Effector memory CD8-positive, alpha-beta T cell (primary cell): ENCODE data around the gene KLHL13.
"Not testable (repeated sequence)": the region's sequence is repeated elsewhere in the genome, so short reads cannot be mapped to it uniquely, and the experiment has no call there.

Experiments
- ATAC-seq: fragments of 150-1000 bp; cut with Tn5 transposase; replicated peaks from 2 replicates; pipeline ENCODE4 v1.10.0; 2021; ENCODE audit warnings: mild to moderate bottlenecking, moderate library complexity
- DNase-seq, 3 experiments: peaks; one replicate each; pipeline ENCODE4 v3.0.0; 2021
- H3K27ac Mint-ChIP-seq, 2 donors: one replicate each; pipeline ENCODE4 v1.8.0; 2022; ENCODE audit warnings: mild to moderate bottlenecking in 2 of 2, mixed read lengths in 2 of 2, moderate library complexity in 2 of 2
- H3K27me3 Mint-ChIP-seq, 2 donors: one replicate each; pipeline ENCODE4 v1.8.0; 2022; ENCODE audit warnings: mixed read lengths in 2 of 2
- H3K36me3 Mint-ChIP-seq: one replicate; pipeline ENCODE4 v1.8.0; 2022; ENCODE audit warnings: mild to moderate bottlenecking, moderate library complexity, mixed read lengths; ENCODE audit not compliant: insufficient read depth
- H3K4me1 Mint-ChIP-seq, 2 donors: one replicate each; pipeline ENCODE4 v1.8.0; 2022; ENCODE audit warnings: low read depth in 2 of 2, mixed read lengths in 2 of 2
- H3K4me3 Mint-ChIP-seq, 2 donors: one replicate each; pipeline ENCODE4 v1.8.0; 2022; ENCODE audit warnings: mild to moderate bottlenecking in 2 of 2, mixed read lengths in 2 of 2, moderate library complexity in 2 of 2
- H3K9me3 Mint-ChIP-seq, 2 donors: one replicate each; pipeline ENCODE4 v1.8.0; 2022; ENCODE audit warnings: mixed read lengths in 2 of 2
- total RNA-seq, 9 experiments: gene quantifications; one replicate each; lab custom pipeline; 2026; lab: John Stamatoyannopoulos, UW

KLHL13 gene
- 0 to 1.5 (median 0.39) reads per million in 9 experiments for total RNA-seq

GRCh38 chrX:118116713-118117550 is at the start of gene KLHL13:
KLHL13 (minus strand) TSS chrX:118116810; CDS start chrX:118028473, 88,337 bp downstream.
- H3K27ac Mint-ChIP-seq = no peak within 1 kb of the TSS

GRCh38 chrX:118164138-118164537 is 47.5 kb upstream of the KLHL13 start:
- Mint-ChIP-seq H3K4me3 (no peak overlapping the region), H3K27me3 (peaks cover 0 to 6% of the 10 kb centered on the region in 2 donors), H3K9me3 (no peaks in the 10 kb centered on the region), H3K36me3 (no peaks in the 10 kb centered on the region), H3K4me1 (no peaks in the 10 kb centered on the region), H3K27ac (no peak overlapping the region)
- ATAC-seq (no peak), DNase-seq (no peak)

More at GRCh38 chrX:118116713-118117550, at the start of gene KLHL13:
- Mint-ChIP-seq H3K27me3 (peaks cover 20 to 32% of the 10 kb centered on the region in 2 donors), H3K9me3 (peaks cover 0 to 2% of the 10 kb centered on the region in 2 donors), H3K4me3 (peak within 1 kb of the TSS; percentile 57 to 60), H3K36me3 (no peaks in the 10 kb centered on the region), H3K4me1 (no peaks in the 10 kb centered on the region)
- no peak for DNase-seq
- no peak for ATAC-seq

- no peak for DNase-seq
- H3K9me3 Mint-ChIP-seq = no peaks in the 10 kb centered on the region
- H3K27ac Mint-ChIP-seq = no peak overlapping the region
- no peaks in the 10 kb centered on the region for H3K4me1 Mint-ChIP-seq
- H3K27me3 Mint-ChIP-seq = no peaks in the 10 kb centered on the region
- ATAC-seq = no peak
- H3K36me3 Mint-ChIP-seq = no peaks in the 10 kb centered on the region
- no peak overlapping the region for H3K4me3 Mint-ChIP-seq
These were observed 40.5 kb upstream of the KLHL13 start for GRCh38 chrX:118156953-118157608.

DNA sequence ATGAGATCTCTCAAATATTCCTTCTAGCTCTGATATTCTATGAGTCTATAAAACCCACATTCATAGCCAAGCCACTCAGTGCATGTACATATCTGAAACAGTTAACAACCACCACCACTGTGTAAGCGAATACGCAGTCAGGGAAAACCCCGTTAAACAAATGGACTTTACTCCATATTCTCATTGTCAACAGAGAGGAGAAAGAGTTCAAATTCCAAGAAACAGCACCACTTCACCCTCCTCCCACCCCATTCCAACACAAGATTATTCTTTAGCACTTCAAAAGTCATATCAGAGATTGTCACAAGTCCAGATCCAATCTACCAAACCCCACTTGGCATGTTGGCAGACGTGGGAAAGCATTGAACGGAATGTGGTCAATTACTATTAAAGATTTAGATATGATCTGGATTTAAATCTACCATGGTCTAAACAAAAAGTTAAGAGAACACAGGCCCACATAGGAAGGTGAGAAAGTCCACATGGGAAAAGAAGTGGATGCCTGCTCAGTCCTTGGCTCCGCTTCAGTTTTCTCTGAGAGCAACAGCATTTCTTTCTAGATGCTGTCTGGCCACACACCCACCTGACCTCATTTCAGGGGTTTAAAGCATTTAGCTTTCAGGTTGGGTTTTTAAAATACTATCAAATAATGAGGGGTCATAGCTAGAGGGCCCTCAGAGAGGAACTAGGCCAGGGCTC is 39.8 kb upstream of the KLHL13 start:
- ATAC-seq (no peak), DNase-seq (no peak)
- Mint-ChIP-seq H3K36me3 (no peaks in the 10 kb centered on the region), H3K4me3 (no peak overlapping the region), H3K27me3 (no peaks in the 10 kb centered on the region), H3K9me3 (no peaks in the 10 kb centered on the region), H3K27ac (no peak overlapping the region), H3K4me1 (no peaks in the 10 kb centered on the region)

DNA sequence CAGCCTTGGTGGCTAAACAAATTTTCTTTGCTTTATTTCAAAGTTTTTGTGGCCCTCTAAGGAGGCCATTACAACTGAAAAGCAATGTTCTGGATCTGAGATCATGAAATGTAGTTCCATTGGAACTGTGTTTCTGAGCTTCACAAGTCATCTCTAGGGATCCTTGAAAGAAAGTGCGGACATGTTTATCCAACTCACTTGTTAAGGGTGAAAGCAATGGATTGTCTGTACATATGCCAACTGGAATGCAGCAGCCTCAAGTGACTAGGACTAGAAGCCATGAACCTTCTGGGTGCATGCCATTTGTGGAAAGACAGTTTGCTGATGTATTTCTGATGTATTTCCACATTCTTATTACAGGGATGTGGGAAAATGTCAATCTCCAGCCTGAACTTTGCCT is 36.7 kb upstream of the KLHL13 start:
- DNase-seq (no peak), ATAC-seq (no peak)
- Mint-ChIP-seq H3K27me3 (no peaks in the 10 kb centered on the region), H3K4me1 (no peaks in the 10 kb centered on the region), H3K9me3 (no peaks in the 10 kb centered on the region), H3K27ac (no peak overlapping the region), H3K36me3 (no peaks in the 10 kb centered on the region), H3K4me3 (no peak overlapping the region)

DNA sequence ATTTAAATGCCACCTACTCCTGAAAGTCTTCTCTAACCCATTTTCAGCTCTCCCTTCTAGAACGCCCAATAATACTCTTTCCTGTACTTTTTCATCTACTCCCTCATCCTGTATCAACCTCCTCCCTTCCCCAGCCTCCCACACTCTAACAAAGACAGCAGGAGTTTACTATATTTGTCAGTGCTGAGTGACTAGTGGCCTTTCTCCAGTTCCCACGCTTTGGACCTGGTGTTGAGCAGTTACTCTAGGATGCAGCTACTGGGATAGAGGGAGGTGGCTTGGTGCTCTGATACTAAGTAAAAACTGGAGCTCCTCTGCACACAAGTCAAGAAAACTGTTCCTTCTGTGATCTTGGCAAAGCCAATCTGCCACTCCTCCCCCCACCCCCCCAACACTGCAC is 36.1 kb upstream of the KLHL13 start:
- Mint-ChIP-seq H3K36me3 (no peaks in the 10 kb centered on the region), H3K4me1 (no peaks in the 10 kb centered on the region), H3K27ac (no peak overlapping the region), H3K9me3 (no peaks in the 10 kb centered on the region), H3K4me3 (no peak overlapping the region), H3K27me3 (no peaks in the 10 kb centered on the region)
- no peak for ATAC-seq
- DNase-seq = no peak

- Mint-ChIP-seq H3K9me3 (no peaks in the 10 kb centered on the region), H3K4me3 (no peak overlapping the region), H3K36me3 (no peaks in the 10 kb centered on the region), H3K27me3 (no peaks in the 10 kb centered on the region), H3K4me1 (no peaks in the 10 kb centered on the region), H3K27ac (no peak overlapping the region)
- ATAC-seq (no peak), DNase-seq (no peak)
These were observed 32.1 kb upstream of the KLHL13 start for GRCh38 chrX:118148737-118149136.

DNA sequence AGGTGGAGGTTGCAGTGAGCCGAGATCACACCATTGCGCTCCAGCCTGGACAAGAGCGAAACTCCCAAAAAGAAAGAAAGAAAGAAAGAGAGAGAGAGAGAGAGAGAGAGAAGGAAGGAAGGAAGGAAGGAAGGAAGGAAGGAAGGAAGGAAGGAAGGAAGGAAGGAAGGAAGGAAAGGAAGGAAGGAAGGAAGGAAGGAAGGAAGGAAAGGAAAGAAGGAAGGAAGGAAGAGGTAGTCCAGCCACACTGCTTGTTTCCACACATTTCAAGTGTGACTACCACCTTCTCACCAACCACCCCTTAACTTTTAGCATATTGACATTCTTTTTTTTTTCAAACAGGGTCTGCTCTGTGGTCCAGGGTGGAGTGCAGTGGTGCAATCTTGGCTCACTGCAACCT is 31.2 kb upstream of the KLHL13 start:
- H3K9me3 Mint-ChIP-seq, DNase-seq, ATAC-seq, H3K27me3 Mint-ChIP-seq, H3K36me3 Mint-ChIP-seq, H3K27ac Mint-ChIP-seq, H3K4me3 Mint-ChIP-seq, H3K4me1 Mint-ChIP-seq: not testable (repeated sequence)

DNA sequence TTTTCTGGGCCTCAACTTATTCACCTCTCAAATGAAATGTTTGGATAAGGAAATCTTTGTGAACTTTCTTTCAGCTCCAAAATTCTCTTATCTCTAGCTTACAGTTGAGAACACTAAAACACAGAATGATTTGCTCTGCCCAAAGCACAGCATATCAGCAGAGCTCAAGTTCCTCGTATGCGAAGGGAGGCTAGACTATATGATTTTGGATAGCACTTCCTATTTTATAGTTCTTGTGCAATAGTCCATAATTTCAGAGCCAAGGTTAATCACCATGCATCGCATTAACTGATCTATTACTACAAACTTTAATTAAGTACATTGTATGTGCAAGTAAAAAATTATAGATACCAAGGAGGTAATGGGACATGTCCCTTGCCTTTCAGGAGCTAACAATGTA is 27.0 kb upstream of the KLHL13 start:
- Mint-ChIP-seq H3K4me3 (no peak overlapping the region), H3K36me3 (no peaks in the 10 kb centered on the region), H3K9me3 (no peaks in the 10 kb centered on the region), H3K27ac (no peak overlapping the region), H3K4me1 (no peaks in the 10 kb centered on the region), H3K27me3 (no peaks in the 10 kb centered on the region)
- ATAC-seq = no peak
- DNase-seq = no peak

- H3K9me3 Mint-ChIP-seq = peaks cover 0 to 1% of the 10 kb centered on the region in 2 donors
- DNase-seq = no peak
- H3K36me3 Mint-ChIP-seq = no peaks in the 10 kb centered on the region
- no peaks in the 10 kb centered on the region for H3K27me3 Mint-ChIP-seq
- ATAC-seq = no peak
- no peak overlapping the region for H3K4me3 Mint-ChIP-seq
- no peak overlapping the region for H3K27ac Mint-ChIP-seq
- peaks cover 0 to 1% of the 10 kb centered on the region in 2 donors for H3K4me1 Mint-ChIP-seq
These were observed 14.7 kb upstream of the KLHL13 start for GRCh38 chrX:118131336-118131735.

DNA sequence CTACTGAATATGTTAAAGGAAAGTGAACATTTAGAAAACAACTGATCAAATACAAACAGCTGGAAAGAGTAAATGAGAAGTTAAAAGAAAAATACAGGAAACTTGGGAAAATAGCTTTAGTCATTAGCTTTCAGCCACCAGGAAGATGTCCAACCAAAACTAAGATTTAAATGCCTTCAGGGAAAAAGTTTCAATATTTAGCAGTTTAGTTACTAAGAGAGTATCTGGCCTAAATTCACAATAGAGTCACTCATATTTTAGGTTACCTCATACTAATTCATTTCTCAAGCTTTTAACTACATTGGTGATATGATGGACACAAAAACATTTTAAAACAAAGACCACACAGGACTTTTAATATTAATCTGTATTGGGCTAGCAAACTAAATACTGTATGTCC is 13.1 kb upstream of the KLHL13 start:
- Mint-ChIP-seq H3K27ac (no peak overlapping the region), H3K27me3 (no peaks in the 10 kb centered on the region), H3K9me3 (peaks cover 0 to 1% of the 10 kb centered on the region in 2 donors), H3K4me1 (peaks cover 0 to 1% of the 10 kb centered on the region in 2 donors), H3K36me3 (no peaks in the 10 kb centered on the region), H3K4me3 (no peak overlapping the region)
- ATAC-seq (no peak), DNase-seq (no peak)

- Mint-ChIP-seq H3K4me3 (no peak overlapping the region), H3K9me3 (peaks cover 0 to 1% of the 10 kb centered on the region in 2 donors), H3K36me3 (no peaks in the 10 kb centered on the region), H3K27me3 (no peaks in the 10 kb centered on the region), H3K27ac (no peak overlapping the region), H3K4me1 (no peaks in the 10 kb centered on the region)
- DNase-seq (no peak), ATAC-seq (no peak)
These were observed 12.1 kb upstream of the KLHL13 start for GRCh38 chrX:118128724-118129123.

DNA sequence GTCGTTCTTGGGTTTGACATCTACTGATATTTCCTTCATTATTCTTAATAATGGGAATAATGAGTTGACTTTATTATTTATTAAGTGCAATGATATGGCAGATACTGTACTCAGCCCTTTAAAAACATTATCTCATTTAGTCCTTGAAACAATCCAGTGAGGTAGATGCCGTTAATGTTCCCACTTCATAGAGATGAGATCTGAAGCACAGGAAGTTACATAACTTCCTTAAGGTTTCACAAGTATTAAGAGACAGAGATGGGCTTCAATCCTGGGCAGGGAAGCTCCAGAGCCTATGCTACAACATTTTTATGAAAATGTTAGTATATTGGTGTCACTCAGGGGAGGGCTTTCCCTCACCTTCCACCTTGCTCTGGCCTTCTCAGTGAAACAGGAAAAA is 9.7 kb upstream of the KLHL13 start:
- ATAC-seq = no peak
- DNase-seq = no peak
- Mint-ChIP-seq H3K9me3 (no peaks in the 10 kb centered on the region), H3K4me1 (no peaks in the 10 kb centered on the region), H3K27me3 (no peaks in the 10 kb centered on the region), H3K4me3 (no peak overlapping the region), H3K36me3 (no peaks in the 10 kb centered on the region), H3K27ac (no peak overlapping the region)
